Osteocyte (in vitro differentiated cells): Measurements from ENCODE around the gene SLC18B1. TPM values are rescaled to one million over a fixed set of nuclear protein-coding genes. Genes with fewer than 3 reads are reported as not detected.

Source experiments
- DNase-seq: peaks from one replicate; pipeline ENCODE4 v3.0.0; 2021; ENCODE audit warnings: mixed read lengths; ENCODE audit not compliant: unreplicated experiment; ENCODE audit errors: extremely low spot score
- H3K27ac Mint-ChIP-seq: one replicate; pipeline ENCODE4 v1.8.0; 2021; ENCODE audit warnings: mild to moderate bottlenecking, mixed read lengths; ENCODE audit not compliant: unreplicated experiment
- H3K27me3 Mint-ChIP-seq: one replicate; pipeline ENCODE4 v1.8.0; 2021; ENCODE audit warnings: mixed read lengths; ENCODE audit not compliant: unreplicated experiment
- H3K36me3 Mint-ChIP-seq: one replicate; pipeline ENCODE4 v1.8.0; 2021; ENCODE audit warnings: mixed read lengths; ENCODE audit not compliant: unreplicated experiment
- H3K4me1 Mint-ChIP-seq: one replicate; pipeline ENCODE4 v1.8.0; 2021; ENCODE audit warnings: mixed read lengths; ENCODE audit not compliant: unreplicated experiment
- H3K4me3 Mint-ChIP-seq: one replicate; pipeline ENCODE4 v1.8.0; 2021; ENCODE audit warnings: mild to moderate bottlenecking, moderate library complexity, mixed read lengths; ENCODE audit not compliant: unreplicated experiment
- H3K9me3 Mint-ChIP-seq: one replicate; pipeline ENCODE4 v1.8.0; 2021; ENCODE audit warnings: mixed read lengths; ENCODE audit not compliant: unreplicated experiment
- CTCF ChIP-seq: fragments of 200-600 bp; sonication (generic); IDR thresholded peaks from 2 replicates; pipeline ENCODE4 v1.5.0; 2021; ENCODE audit warnings: antibody characterized with exemption, mild to moderate bottlenecking, moderate library complexity
- total RNA-seq: library from RNA; stranded (reverse); gene quantifications from 2 replicates; pipeline ENCODE4 v1.2.1, GENCODE V29; 2021

SLC18B1 gene
- total RNA-seq, 1 donor from 2014 or later: 3.3 TPM

GRCh38 chr6:132764370-132764769, 34.1 kb downstream of the SLC18B1 start:
- Mint-ChIP-seq H3K27ac (no peak overlapping the region), H3K9me3 (no peaks in the 10 kb centered on the region), H3K4me3 (no peak overlapping the region), H3K36me3 (no peaks in the 10 kb centered on the region), H3K27me3 (peaks cover 3% of the 10 kb centered on the region), H3K4me1 (peaks cover 6% of the 10 kb centered on the region)
- no peak for TF ChIP-seq CTCF
- no peak for DNase-seq

GRCh38 chr6:132763269-132763668, 35.2 kb downstream of the SLC18B1 start:
- DNase-seq: no peak
- Mint-ChIP-seq H3K4me3 (no peak overlapping the region), H3K27me3 (peaks cover 3% of the 10 kb centered on the region), H3K27ac (no peak overlapping the region), H3K9me3 (no peaks in the 10 kb centered on the region), H3K4me1 (peaks cover 6% of the 10 kb centered on the region), H3K36me3 (no peaks in the 10 kb centered on the region)
- no peak for TF ChIP-seq CTCF

GRCh38 chr6:132760256-132760655, 38.2 kb downstream of the SLC18B1 start:
- no peak for TF ChIP-seq CTCF
- H3K27me3 Mint-ChIP-seq: peaks cover 3% of the 10 kb centered on the region
- H3K9me3 Mint-ChIP-seq: no peaks in the 10 kb centered on the region
- H3K36me3 Mint-ChIP-seq: no peaks in the 10 kb centered on the region
- no peak overlapping the region for H3K4me3 Mint-ChIP-seq
- no peak for DNase-seq
- H3K4me1 Mint-ChIP-seq: peaks cover 6% of the 10 kb centered on the region
- no peak overlapping the region for H3K27ac Mint-ChIP-seq

- H3K27ac Mint-ChIP-seq: no peak overlapping the region
- H3K36me3 Mint-ChIP-seq: no peaks in the 10 kb centered on the region
- H3K4me3 Mint-ChIP-seq: no peak overlapping the region
- no peak for DNase-seq
- no peaks in the 10 kb centered on the region for H3K4me1 Mint-ChIP-seq
- no peak for TF ChIP-seq CTCF
- H3K27me3 Mint-ChIP-seq: no peaks in the 10 kb centered on the region
- no peaks in the 10 kb centered on the region for H3K9me3 Mint-ChIP-seq
Measured at GRCh38 chr6:132758689-132759088, 39.7 kb downstream of the SLC18B1 start.

GRCh38 chr6:132752255-132752654, 46.2 kb downstream of the SLC18B1 start:
- Mint-ChIP-seq H3K27ac (no peak overlapping the region), H3K4me1 (no peaks in the 10 kb centered on the region), H3K9me3 (no peaks in the 10 kb centered on the region), H3K4me3 (no peak overlapping the region), H3K36me3 (no peaks in the 10 kb centered on the region), H3K27me3 (peaks cover 12% of the 10 kb centered on the region)
- TF ChIP-seq CTCF: no peak
- no peak for DNase-seq
